ENCODE results near the gene F12.

F12 gene

GRCh38 chr5:177444106-177445051, 35.0 kb upstream of the F12 start (continued):
- TF ChIP-seq PRDM4 (tag by site-specific recombination; IDR thresholded peaks at IDR 0.05) (no peak), IKZF3 (tag by site-specific recombination; IDR thresholded peaks at IDR 0.05) (peak; percentile 43; the same call in 1 of the 2 replicates), MZF1 (tag by site-specific recombination; IDR thresholded peaks at IDR 0.05; ENCODE audit: borderline replicate concordance) (no peak), ZBTB6 (tag by site-specific recombination; IDR thresholded peaks at IDR 0.05) (peak; percentile 85), ZNF654 (tag by site-specific recombination; IDR thresholded peaks at IDR 0.05; ENCODE audit: low read depth) (no peak), ZBTB17 (tag by site-specific recombination; IDR thresholded peaks at IDR 0.05) (peak; percentile 38), HOXD13 (CRISPR knock-in tag; IDR thresholded peaks at IDR 0.05; ENCODE audit: borderline replicate concordance) (no peak), ZNF692 (tag by site-specific recombination; IDR thresholded peaks at IDR 0.05) (no peak)

- H3K36me3 ChIP-seq (ENCODE audit: control insufficient read depth in 2 of 2, insufficient read depth in 1 of 2, low read length in 2 of 2) = peaks cover 5 to 39% of the 10 kb centered on the region in 2 experiments; a peak in 2 of 3 replicates
- ChIA-PET POLR2A (interaction anchor here (1.6 to 2.7 kb wide), 4 partner anchors 11 to 16 kb away, joined by 7 to 21 read pairs (median 10); partner anchors contain the start of gene GRK6), CTCF (interaction anchor here (0.6 to 3.5 kb wide), 8 partner anchors 12 to 74 kb away, joined by 3 to 17 read pairs (median 3); no protein-coding TSS in a partner anchor)
- no peak overlapping the region for H3K4me3 ChIP-seq (ENCODE audit: low read depth, low read length)
- no peak overlapping the region for H3K27ac ChIP-seq (ENCODE audit: extremely low read depth, low read depth, low read length)
- H3K9me3 ChIP-seq (ENCODE audit: control insufficient read depth, insufficient read depth, low read depth, low read length) = no peaks in the 10 kb centered on the region
- no peaks in the 10 kb centered on the region for H3K4me1 ChIP-seq (ENCODE audit: control insufficient read depth, insufficient read depth, low read length)
- TF ChIP-seq TSHZ1 (tag by site-specific recombination; IDR thresholded peaks at IDR 0.05; ENCODE audit: borderline replicate concordance) (no peak), ZNF174 (tag by site-specific recombination; IDR thresholded peaks at IDR 0.05) (no peak), MEIS1 (CRISPR knock-in tag; IDR thresholded peaks at IDR 0.05; ENCODE audit: borderline replicate concordance) (no peak), ZNF747 (tag by site-specific recombination; IDR thresholded peaks at IDR 0.05) (no peak), ZSCAN23 (tag by site-specific recombination; IDR thresholded peaks at IDR 0.05) (no peak), ZNF280D (tag by site-specific recombination; IDR thresholded peaks at IDR 0.05) (no peak), ZNF692 (tag by site-specific recombination; IDR thresholded peaks at IDR 0.05) (0 out of 2 replicates have a peak, but pooled peaks have one; percentile 20), ZNF16 (tag by site-specific recombination; IDR thresholded peaks at IDR 0.05; ENCODE audit: low read depth) (no peak), ZNF624 (tag by site-specific recombination; IDR thresholded peaks at IDR 0.05) (no peak)
Observed at GRCh38 chr5:177443144-177443983, 34.0 kb upstream of the F12 start.

All from HEK293 (cell line).